Right renal pelvis (tissue), 4 donors: ENCODE results near the gene PTGR3. TPM values are rescaled to one million over a fixed set of nuclear protein-coding genes. Genes with fewer than 3 reads are reported as not detected.
"Not testable (repeated sequence)": the region's sequence is repeated elsewhere in the genome, so short reads cannot be mapped to it uniquely, and the experiment has no call there.

Source experiments
- DNase-seq, 4 donors: peaks; one replicate each; pipeline ENCODE4 v3.0.0-alpha.2; 2013; ENCODE audit warnings: low read depth in 4 of 4, low spot score in 3 of 4, missing footprints in 1 of 4
- polyA plus RNA-seq, 4 donors: library from polyadenylated mRNA; unstranded; fragments of 120-200 nt; gene quantifications; one replicate each; pipeline ENCODE4 v1.2.1, GENCODE V29; 2013; ENCODE audit not compliant: insufficient read length in 4 of 4

The PTGR3 gene
- polyA plus RNA-seq, 4 donors, result 43.5 to 44.9 (median 43.9) TPM

DNA sequence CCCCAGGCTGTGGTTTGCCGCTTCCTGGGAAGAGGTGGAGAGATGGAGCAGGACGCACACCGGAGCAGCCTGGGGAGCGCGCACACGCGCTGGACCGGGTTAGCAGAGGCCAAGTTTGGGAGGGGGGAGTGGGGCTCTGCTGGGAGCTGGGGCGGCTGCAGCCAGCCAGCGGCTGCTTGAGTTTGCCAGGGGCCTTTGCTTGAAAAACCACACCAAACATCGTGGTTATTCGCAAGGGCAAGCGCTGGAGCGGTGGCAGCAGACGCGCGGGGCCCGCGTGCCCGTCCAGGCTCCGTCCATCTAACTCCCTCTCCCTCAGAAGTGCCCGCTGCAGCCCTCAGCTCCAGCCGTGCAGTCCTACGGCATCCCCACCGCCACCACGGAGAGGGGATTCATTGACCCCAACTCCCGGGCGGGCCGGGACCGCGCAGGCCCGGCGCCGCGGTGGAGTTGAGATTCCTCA lies 4.6 kb downstream of the PTGR3 start:
- DNase-seq, result no peak

DNA sequence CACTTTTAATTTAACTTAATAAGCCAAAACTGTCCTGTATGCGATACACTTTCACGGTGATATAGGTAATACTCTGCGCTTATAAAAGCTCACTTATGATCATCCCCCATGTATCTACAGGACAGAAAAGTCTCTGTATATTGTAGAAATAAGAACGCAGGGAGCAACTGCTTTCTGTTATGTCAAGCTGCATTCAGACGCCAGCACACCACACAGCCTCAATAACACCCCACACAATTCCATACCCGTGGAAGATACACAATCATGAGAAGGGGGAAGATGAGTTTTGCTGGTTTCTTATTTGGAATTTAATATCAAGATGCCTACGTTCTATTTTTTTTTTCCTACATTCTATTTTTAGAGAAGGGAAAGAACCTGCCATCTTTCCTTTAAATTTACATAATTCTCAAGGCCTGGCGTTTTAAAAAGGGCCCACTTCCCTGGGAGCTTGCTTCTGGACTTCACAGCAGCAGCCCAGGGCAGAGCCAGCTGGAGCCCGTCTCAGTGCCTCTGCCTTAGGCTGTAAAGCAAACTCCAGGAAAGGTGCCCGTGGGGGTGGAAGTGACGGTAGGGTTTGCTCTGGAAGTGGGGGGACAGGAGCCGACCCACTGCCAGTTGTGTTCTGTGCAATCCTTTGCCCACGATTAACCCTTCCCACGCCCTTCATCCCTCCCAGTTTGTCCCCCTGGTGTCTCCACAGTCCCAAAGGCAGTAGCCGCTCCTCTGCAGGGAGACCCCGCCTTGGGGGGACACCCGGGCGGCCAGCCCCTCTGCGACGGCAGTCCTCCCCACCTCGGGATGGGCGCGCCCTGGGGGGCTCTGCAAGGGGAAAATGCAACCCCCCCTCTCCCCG lies 5.3 kb downstream of the PTGR3 start:
- no peak for DNase-seq

DNA sequence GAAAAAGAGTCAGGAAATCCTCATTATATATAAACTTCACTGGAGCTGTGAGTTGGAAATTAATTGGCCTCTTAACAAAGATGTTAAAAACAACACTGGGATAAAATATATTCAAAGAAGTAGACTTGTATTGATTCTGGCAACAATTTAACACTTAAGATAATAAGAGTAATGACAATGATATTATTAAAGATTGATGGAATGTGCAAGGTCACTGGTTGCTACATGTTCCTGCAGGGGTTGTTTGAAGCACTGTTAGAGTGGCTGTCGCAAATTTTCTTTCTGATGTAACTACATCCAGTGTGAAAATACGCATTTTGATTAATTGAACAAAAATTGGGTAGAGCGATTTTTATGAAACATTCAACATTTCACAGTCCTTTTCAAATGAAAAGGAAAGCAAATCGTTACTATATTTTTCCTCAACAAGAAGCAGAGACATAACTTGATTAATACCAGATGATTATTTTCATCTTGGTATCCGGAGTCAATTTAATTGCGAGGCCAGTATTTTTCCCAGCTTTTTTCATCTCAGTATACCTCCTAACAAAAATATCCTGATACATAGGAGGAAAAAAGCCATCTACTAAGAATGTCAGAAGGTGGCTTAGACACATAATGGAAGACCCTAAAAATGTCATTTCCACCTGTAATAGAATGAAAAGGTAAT lies 6.1 kb downstream of the PTGR3 start:
- DNase-seq, result no peak

DNA sequence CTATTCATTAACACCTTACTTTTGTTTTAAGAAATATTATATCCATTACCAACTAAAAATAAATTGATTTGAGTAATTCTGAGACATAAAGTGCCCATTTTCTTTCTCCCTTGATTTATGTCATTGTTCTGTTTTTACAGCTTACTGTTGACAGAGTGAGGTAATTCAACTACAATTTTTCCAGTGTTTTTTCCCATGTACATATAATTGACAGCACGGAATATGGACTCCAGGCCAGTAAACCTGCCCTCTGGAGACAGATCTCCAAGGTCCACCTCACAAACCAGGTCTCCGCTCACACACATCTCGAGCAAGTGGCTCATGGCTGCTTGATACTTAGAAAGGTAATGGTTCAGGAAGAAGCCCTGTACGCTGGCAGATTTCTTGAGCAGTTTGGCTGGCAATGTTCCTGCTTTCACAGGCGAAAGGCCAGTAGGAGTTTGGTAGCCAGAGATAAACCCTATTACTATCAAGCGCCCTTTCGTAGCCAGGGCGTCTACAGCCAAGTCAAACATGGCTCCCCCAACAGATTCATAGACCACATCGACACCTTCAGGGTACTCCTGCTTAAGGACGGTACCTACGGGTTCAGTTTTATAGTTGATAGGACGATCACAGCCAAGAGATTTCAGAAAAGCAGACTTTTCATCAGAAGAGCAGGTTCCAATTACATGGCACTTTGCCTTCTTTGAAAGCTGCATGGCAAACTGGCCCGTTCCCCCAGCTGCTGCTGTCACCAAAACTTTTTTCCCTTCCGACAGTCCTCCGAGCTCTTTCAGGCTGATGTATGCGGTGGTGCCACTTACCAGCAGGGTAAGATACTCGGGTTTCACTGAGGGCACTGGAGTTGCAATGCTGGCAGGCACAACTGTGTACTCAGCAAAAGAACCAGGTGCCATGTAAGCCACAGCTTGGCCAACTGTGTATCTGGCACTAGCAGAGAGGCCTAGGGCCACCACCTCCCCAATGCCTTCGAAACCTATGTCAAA lies 7.4 kb downstream of the PTGR3 start:
- no peak for DNase-seq

DNA sequence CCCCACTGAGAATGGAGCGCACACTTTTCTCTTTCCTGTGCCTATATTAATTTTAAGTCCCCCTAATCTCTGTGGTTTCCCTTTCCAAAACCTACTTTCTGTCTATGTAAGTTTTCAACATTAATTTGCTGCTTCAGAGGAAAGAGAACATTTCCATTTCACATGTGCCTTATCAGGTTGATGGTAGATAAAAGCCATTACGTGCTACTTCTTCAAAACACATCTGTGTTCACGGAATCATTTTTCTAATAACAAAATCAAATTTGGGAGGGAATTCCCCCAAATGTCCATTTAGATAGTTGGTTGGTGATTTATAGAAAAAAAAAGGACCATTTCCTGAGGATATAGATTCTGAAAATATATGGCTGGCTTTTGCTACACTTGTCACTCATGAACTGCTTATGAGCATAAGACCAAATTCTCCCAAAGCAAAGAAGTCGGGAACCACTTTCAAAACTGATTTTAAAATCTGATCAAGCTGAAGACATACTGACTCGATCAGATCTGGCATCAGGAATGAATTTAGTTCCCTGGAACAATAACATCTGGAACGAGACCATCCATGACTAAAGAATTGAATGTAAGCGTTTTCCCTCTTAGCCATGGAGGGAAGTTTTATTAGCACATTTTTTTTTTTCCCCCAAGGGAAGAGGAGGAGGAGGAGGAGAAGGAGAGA lies 8.2 kb downstream of the PTGR3 start:
- DNase-seq, result no peak

DNA sequence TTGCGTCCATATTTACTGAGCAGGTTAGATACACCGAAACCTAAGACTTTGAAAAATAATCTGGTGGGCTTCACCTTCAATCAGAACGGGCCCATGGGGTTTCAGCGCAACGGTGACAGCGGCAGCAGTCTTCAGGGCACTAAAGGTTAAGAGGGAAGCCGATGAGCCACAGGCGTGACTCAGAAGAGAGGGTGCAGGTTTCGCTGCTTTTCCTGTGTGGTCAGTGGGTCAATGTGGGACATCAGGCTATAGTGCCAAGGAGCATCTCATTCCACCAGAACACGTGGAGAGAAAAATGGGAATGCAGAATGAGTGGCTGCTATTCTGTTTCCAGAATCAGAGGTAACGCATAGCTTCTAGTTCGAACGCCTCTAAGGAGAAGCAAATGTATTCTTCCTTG lies 8.9 kb downstream of the PTGR3 start:
- no peak for DNase-seq

DNA sequence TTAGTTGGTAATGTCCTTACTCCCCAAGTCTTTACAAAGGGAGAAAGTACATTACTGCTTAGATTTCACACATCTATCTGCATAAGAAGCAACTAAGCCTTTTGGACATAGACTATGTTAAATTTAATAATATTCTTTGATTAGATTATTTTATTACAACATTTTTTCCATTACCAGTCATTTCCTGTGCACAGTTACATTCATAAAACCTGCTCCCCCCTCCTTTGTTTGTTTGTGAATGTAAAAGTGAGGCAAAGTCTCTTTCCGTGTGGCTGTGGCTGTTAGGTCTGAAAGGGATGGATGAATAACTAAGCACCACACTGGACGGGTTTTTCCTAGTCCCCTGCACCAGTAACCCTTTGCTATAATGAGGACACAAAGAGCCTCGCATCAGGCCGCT lies 9.6 kb downstream of the PTGR3 start:
- no peak for DNase-seq

DNA sequence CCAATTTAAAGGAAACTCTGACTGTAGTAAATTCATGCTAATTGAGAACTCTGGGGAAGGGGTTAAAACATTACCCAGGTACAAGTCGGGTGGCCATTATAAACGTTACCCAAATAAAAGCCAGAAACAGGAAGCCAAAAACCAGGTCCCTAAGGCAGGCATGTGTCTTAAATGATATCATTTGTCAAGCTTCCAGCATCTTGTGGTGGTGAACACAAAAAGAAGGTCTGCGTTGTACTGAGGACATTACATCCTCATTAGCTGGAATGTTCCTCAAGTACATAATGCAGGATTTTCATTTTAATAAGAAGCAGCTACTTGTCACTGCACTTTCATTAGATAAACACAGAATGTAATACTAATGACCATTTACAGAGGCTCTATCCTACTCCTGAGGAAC lies 10.9 kb downstream of the PTGR3 start:
- no peak for DNase-seq

DNA sequence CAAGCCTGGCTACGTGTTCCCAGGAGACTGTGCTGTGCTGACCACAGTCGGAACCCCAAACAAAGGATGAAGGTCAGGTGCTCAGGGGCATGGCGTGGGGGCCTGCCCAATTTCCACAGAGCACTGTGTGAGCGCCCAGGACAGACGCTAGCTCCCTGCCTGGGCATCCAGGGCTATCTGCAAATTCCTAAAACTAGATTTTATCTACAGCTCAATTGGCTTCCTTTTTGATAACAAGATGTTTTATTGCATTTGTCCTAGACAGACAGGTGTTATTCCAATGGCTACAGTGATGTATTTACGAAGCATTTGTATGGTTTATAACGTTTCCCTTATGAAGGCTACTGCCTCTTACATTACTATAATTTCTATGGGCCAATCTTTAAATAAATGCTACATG lies 16.0 kb downstream of the PTGR3 start:
- no peak for DNase-seq

DNA sequence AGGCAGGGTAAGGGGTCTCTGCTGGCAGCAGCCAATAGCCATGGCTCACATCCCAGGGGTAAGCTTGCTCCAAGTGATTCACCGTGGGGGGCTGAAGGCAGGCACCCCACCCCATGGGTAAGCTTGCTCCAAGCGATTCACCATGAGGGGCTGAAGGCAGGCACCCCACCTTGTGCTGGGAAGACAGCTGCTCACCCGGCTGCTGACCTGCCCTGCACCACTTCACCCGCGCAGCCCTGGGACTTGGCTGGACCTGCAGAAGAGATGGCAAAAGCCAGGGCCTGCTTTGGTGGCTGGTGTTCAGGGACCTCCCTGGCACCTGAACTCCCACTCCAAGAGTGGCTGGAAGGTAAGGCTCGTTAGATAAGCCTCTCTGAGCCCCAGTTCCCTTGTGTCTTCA lies 19.2 kb downstream of the PTGR3 start:
- DNase-seq, result no peak

DNA sequence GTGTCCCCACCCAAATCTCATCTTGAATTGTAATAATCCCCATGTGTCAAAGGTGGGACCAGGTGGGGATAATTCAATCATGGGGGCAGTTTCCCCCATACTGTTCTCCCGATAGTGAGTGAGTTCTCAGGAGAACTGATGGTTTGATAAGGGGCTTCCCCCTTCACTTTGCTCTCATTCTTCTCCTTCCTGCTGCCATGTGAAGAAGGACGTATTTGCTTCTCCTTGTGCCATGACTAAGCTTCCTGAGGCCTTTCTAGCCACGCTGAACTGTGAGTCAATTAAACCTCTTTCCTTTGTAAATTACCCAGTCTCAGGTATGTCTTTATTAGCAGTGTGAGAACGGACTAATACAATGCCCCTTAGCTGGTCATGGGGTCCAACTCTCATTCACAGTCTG lies 21.2 kb downstream of the PTGR3 start:
- DNase-seq, result not testable (repeated sequence)

DNA sequence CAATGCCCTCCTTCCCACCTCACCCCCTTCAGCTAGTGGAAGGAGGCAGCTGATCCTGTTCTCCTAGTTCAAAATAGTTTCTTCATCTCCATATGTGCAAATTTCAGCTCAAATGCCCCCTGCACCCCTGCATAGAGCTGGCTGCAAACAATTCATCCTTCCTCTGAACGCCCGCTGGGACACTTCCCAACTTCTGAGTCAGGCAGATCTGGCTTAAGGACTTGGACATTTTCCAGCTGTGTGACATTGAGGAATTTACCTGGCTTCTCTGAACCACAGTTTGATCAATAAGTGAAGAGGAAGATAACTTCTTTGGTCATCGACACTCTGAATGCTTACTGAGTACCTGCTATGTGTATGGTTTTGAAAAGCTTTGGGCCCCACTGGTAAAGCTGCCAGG lies 23.5 kb downstream of the PTGR3 start:
- DNase-seq, result no peak

DNA sequence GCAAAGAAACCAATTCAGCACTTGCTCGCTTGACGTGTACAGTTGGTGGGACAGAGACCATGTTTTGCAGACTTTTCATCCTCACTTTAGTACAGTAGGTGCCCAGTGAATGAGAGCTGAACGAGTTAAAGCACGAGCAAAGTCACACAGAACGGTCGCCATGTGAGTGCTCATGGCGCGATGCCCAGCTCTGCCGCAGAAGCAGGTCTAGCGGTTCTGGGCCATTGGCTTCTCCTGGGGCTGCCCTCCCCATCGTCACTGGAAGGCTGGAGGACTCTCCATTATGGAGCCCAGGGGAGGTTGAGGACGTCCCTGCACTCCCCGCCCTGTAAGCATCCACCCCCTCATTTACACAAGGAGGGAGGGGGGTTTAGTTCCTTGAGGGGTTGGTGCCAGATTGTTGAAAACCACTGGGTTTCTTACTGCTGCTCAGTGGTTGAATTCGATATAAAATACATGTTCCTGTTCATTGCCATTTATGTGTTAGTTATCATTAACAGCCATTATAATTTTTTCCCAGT lies 24.9 kb downstream of the PTGR3 start:
- no peak for DNase-seq

DNA sequence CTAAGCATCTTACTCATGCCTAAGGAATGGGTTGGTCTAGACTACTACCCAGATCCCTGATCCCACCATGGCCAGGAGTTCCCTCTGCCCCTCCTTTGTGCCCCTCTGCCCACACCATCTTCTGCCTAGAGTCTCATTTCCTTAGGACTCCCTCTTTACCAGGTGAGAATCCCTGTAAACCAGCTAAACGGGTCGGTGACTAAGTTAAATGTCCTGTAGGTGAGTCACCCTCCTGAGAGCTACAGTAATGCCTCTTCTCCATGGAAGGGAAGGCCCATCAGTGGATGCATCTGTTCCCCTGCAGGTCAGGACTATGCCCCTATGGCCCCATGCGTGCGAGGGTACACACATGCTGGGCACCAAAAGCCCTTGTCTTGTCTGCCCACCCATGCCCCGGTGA lies 25.4 kb downstream of the PTGR3 start:
- no peak for DNase-seq

DNA sequence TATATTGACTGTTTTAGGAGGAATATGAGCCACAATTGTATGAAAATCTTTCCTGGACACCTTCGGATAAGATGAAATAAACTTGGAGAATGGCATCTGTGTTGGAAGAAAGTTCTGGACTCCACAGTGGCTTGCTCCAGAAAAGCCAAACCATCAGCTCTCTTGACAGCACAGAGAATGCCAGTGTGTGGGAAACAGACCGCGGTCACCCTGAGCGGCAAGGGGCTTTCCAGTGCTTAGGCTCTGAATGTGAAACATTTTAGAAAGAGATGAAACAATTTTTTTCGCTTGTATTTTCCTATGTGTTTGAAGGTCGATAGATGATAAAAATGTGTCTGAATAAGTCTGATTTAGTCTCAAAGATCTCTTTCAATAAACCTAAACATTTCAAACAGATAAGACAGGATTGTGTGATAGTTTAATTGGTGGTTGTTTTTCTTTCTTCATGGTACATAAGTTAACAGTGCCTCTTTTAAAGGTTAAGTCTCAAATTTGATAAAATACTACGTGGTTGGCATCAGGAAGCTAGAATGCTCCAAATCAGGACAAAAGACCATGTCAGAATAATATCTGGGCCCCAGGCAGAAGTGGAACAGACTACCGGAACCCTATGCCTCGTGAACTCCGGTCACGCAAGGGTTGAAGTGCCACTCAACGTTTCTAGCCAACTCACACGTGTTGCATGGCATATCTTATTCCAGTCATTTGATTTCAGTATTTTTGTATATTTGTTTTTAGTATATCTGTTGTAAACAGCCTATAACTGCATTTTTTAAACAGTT lies 28.9 kb downstream of the PTGR3 start:
- DNase-seq, result no peak

DNA sequence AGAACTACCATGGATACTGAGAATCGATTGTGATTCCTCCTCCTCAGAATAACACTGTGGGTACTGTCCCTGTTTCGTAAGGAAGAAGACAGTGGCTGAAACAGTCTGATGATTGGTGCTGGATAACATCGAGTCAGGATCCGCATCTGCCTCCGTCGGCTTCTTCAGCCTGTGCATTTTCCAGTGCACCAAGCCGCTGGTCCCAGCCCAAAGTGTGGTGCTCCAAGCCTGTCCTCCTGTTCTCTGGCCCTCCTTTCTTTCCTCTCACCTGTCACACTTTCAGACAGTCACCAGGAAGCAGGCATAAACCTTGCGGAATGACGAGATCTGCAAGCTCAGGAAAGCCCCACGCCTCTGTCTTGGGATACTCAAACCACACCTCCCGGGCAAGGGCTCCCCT lies 30.6 kb downstream of the PTGR3 start:
- no peak for DNase-seq

DNA sequence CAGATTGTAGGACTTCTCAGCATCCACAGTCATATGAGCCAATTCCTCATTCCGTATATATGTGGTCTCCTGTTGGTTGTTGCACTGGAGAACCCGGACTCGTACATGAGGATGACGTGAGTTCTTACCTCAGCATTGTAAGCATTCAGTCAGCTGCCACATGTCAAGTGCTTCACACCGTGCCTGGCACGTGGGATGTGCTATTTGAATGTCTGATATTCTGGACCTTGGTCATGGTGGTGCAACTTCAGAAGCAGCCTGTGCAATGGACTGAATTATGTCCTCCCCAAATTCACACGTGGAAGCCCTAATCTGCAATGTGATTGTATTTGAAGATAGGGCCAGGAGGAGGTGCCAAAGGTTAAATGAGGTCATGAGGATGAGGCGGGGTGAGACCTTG lies 32.1 kb downstream of the PTGR3 start:
- DNase-seq, result no peak

DNA sequence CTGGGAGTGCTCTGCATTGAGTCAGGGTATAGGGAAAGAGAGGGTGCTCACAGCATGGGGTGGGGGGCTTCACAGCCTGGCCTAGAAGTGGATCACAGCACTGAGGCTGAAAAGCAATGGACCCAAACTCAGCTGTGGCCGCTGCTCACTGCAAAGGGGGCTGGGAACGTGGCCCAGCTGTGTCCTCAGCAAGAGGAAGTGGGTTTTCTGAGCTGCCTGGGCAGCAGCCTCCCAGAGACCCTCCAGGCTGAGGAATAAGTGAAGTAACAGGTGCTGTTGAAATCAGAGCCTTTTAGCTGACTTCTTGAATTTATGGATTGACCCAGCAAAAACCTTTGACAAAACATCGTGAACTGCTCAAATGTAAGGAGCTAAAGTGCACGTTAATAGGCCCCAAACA lies 35.2 kb downstream of the PTGR3 start:
- DNase-seq, result no peak

DNA sequence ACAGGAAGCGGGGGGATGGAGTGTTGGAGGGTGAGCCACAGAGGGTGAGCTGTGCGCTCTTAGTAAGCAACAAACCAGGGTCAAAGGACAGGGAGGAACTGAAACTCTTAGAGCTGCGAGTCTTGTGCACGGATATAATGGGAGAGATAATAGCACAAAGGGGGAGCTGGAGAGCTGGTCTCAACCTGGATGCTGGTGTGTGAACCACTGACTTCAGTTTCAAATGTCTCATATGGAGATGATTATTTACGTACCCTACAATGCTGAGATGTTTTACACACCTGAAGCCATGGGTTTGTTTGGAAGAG lies 35.9 kb downstream of the PTGR3 start:
- no peak for DNase-seq
